Right hindlimb (tissue), 1 donor: ENCODE data around the gene RPS15.
A peak's percentile ranks its signal among the peaks of the same experiment; 100 is the strongest.
"Not testable (repeated sequence)": the region's sequence is repeated elsewhere in the genome, so short reads cannot be mapped to it uniquely, and the experiment has no call there.

Experiments
- DNase-seq: peaks from one replicate; pipeline ENCODE4 v3.0.0-alpha.2; 2018

Gene RPS15

GRCh38 chr19:1402411-1403070, 35.7 kb upstream of the RPS15 start:
- no peak for DNase-seq

- peak; percentile 99 for DNase-seq
These were observed 31.2 kb upstream of the RPS15 start for GRCh38 chr19:1406774-1407527.

DNA sequence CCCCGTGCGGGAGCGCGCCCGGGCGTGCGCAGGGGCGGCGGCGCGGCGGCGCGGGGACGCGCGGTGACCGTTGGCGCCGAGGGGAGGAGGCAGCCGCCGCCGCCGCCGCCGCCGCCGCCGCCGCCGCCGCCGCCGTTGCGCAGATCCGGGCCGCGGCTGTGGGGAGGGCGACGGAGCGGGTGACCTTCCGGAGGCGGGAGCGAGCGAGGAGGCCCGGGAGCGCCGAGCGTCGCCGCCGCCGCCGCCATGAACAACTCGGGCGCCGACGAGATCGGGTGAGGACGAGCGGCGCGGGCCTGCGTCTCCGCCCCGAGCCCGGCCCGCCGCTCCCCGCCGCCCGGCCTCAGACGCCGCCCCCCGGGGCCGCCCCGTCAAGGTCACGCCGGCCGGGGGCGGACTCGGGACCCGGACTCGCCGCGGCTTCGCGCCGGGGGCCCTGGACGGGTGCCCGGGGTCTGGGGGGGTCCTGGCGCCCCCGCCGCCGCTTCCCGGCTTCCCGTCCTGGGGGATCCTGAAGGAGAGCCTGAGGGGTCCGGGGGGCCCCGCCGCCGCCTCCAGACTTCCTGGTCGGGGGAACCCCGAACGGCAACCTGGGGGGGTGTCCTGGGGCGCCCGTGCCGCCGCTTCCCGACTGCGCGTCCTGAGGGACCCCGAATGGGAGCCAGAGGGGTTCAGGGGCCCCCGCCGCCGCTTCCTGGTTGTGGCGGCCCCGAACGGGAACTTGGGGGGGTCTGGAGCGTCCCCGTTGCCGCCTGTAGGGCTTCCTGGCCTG, 30.5 kb upstream of the RPS15 start, which contains the start of gene DAZAP1:
Gene DAZAP1, plus strand, starts transcription at position 59 of the 772 bp plus-strand sequence. Its CDS starts 188 bp downstream, at position 247.
- peak; percentile 52 for DNase-seq

DNA sequence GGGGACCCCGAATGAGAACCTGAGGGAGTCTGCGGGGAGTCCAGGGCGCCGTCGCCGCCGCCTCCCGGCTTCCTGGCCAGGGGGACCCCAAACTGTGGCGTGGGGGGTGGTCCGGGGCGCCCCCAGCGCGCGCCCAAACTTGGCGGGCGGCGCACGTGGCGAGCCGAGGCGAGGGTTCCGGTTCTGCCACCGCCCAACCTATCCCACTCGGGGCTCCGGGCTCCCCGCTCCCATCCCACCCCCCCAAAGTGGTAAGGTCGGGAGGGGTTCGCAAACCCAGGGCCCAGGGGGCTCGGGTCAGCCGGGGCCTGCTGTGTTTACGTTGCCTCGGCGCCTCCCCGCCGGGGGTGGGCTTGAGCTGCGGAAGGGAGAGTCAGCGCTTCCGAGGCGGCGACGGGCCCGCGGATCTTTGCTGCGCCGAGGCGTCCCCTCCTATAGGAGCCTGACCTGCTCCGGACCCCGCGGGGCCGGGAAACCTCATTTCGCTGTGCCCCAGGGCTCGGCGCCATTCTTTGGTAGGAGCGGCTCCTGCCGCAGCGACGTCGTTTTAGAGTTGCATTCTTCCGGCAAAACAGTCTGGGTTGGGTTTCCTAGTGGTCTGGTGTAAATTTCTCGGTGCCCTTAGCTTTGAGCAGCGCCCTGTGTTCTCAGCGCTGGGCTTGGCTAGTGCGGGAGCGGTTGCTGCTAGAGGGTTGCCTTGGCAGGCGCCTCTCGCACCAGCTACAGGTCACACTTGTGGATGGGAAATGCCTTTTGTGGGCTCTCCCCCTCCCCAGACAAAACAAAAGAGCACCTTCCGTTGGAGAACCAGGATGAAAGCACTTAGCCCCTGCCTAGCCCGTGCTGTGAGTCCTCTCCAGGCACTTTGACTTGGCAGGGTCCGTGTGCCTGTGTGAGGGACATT, 29.6 kb upstream of the RPS15 start:
- peak; percentile 65 for DNase-seq

GRCh38 chr19:1409204-1410005, 28.8 kb upstream of the RPS15 start:
- no peak for DNase-seq

DNA sequence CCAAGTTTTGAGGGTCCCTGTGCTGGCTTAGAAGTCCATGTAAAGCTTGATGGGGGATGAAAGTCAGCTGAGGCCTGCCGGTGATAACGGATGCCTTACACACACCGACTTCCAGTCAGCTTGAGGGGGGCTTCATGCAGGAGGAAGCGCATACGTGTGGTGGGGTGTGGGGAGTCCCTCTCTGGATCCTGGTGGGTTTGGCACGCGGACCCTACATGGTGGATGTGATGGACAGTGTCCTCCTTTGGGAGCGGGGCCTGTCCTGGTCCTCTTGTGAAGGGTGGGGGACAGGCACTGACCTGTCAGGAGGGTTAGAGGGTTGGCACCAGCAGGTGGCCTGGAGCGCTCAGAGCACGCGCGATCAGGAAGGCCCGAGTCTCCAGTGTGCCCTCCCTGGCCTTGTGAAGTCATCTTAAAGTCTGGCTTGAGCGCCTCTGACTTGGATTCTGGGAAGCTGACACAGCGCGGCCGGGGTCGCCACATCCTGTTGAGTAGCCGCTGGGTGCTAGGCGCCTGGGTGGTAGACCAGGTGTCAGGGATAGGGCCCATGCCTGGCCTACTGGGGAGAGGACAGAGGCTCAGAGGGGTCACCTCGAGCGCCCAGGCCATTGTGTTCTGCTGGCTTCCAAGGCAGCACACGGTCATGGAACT, 27.9 kb upstream of the RPS15 start:
- no peak for DNase-seq

GRCh38 chr19:1410789-1411188, 27.4 kb upstream of the RPS15 start:
- DNase-seq: no peak

DNA sequence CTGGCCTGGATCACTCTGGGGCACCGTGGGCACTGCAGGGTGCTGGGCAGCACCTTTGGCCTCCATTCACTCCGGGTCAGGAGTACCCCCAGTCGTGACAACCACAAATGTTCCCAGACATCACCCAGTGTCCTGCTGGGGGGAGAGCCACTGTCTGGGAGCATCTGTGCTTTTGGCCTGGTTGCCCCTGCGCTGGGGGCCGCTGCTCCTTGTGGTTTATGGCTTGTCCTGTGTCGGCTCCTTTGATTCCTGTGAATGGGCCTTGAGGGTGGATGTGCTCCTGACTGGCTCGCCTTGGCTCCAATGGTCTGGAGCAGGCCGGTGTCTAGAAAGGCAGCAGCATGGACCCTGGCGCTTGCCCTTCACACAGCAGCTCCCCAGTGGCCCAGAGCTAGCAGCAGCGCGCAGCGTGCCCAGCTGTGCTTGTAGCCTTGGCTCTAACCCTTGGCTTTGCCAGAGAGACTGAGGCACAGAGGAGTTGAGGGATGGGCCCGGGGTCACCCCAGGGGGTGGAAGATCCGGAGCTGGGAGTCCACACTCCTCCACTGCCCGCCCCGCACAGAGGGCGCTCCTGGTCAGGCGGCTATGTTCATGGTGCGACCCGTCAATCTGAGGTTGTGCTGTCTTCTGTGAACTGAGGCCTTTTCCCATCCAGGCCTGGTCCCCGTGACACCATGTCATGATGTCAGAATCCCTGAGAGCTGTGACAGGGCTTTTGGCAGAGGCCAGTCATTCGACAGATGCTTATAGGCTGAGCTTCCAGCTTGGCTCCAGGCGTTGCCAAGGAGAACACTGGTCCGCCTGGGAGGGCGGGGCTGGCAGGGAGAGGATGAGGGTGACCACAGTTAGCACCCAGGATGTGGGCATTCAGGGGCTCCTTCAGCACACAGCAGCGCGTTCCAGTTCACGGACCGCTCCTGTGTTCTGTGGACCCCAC, 26.7 kb upstream of the RPS15 start:
- no peak for DNase-seq

- DNase-seq: no peak
These were observed 25.8 kb upstream of the RPS15 start for GRCh38 chr19:1412323-1412923.

GRCh38 chr19:1412995-1413800, 25.0 kb upstream of the RPS15 start:
- no peak for DNase-seq

DNA sequence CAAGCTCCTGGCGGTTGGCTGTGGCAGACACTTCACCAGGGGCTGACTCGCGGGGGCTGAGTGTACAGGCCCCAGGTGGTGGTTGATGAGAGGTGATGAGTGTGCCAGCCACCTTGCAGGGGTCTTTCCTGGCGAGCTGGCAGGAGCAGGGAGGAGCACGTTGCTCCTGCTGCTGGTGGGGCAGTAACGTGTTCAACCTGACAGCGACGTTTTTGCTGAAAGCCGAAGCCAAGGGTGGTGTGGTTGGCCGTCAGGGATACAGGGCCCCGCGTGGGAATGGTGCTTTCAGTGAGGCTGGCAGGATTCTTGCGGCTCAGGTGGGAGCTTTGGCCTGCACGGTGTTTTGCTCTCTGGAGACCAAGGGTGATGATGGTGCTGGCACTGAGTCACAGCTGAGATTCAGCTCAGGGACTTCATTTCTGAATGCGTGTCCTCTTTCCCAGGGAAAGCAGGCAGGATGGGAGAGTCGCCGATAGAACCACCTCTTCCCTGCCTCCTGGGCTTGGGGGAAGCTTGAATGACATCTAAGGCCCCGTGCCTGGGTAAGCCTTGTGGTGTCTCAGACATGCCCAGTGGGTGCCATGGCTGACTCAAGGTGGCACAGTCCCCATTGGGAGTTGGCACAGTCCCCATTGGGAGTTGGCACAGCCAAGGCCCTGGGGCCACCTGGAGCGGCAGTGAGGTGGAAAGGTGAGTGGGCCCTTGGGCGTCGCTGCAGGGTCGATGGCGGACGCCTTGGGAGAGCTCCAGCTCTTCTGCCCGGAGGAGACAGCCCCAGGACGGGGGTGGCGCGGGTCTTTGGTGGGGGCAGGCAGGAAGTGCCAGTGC, 22.0 kb upstream of the RPS15 start:
- DNase-seq: no peak

DNA sequence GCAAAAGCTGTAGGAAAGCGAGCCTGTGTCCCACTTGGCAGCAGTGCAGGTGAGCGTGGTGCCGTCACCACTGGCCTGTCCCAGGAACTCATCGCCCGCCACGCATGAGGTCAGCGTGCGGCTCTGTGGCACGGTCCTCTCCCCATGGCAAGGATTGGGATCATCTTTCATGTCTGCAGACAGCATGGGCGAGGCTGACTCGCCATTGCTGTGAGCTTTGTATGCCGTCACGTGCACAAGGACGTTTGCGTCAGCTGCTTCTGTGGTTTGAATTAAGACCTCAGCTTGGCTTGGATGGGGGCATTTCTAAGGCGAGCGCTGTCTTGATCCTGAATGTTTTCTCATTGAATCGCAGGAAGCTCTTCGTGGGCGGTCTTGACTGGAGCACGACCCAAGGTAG, 21.1 kb upstream of the RPS15 start:
- DNase-seq: no peak

GRCh38 chr19:1417681-1418495, 20.3 kb upstream of the RPS15 start:
- DNase-seq: no peak

DNA sequence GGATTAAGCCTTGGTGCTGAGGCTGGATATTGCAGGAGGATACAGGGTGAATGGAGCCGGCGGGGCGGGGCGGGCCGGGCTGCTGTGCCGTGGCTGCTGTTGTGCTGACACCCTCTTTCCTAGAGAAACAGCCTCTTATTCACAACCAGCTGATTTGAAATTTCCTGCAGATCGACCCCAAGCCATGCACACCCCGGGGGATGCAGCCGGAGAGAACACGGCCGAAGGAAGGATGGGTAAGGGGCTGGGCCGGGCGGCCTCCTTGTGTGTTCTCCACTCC, 19.8 kb upstream of the RPS15 start:
- no peak for DNase-seq

DNA sequence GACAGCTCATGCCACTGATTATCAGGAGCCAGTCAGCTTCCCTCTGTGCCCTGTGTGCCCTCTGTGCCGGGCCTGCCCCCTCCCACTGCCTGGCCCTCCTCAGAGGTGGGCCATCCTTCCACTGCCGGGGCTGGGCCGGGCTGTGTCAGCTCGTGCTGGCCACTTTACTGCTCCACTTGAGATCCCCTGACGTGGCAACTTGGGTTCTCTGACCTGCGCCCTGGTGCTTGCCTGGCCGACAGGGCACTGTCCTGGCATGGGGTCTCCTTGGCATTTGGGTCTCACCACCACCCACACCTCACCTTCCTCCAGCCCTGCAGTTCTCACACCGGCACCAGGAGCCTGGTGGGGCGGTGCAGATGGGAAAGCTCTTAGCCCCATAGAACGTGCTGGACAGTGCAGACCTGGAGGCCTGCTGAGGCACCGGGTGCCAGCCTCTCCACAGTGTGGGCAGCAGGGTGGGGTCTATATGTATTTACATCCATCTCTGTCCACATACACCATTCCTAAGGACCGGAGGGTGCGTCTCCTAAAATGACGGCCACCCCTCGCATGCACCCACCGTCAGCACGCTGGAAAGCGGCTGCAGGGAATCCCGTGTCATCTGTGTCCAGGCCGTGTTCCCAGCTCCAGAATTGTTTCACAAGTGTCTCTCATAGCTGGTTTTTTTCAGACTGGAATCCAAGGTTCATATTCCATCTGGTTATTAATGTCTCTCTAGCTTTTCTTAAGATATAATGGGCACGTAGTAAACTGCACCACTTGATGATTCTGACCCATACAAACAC, 19.1 kb upstream of the RPS15 start:
- no peak for DNase-seq

DNA sequence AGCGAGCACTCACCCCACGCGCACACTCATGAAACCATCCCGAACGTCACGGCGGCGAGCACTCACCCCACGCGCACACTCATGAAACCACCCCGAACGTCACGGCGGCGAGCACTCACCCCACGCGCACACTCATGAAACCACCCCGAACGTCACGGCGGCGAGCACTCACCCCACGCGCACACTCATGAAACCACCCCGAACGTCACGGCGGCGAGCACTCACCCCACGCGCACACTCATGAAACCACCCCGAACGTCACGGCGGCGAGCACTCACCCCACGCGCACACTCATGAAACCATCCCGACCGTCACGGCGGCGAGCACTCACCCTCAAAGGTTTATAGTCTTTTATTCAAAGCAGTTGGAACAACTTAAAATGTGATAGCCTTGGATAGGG, 18.1 kb upstream of the RPS15 start:
- DNase-seq: not testable (repeated sequence)
